Loucy (cell line): ENCODE results near the gene ZNF593.

Experiments used
- H2AFZ ChIP-seq: fragments of 200-600 bp; sonication (generic); 2 replicates; pipeline ENCODE4 v1.6.0; 2016; ENCODE audit warnings: antibody characterized with exemption, mild to moderate bottlenecking, low read length, moderate library complexity
- H3F3A ChIP-seq: fragments of 200-600 bp; 2 replicates; pipeline ENCODE4 v1.6.0; 2016; ENCODE audit warnings: antibody characterized with exemption, low read depth, mild to moderate bottlenecking
- H3K27me3 ChIP-seq: fragments of 200-600 bp; sonication (generic); 2 replicates; pipeline ENCODE4 v1.6.1; 2014; ENCODE audit warnings: low read length, mild to moderate bottlenecking; ENCODE audit not compliant: insufficient read depth, poor library complexity, severe bottlenecking
- H3K36me3 ChIP-seq: fragments of 200-600 bp; sonication (generic); 2 replicates; pipeline ENCODE4 v1.6.1; 2016; ENCODE audit warnings: low read length; ENCODE audit not compliant: insufficient read depth
- H3K4me1 ChIP-seq: fragments of 200-600 bp; sonication (generic); 2 replicates; pipeline ENCODE4 v1.5.1; 2014; ENCODE audit warnings: low read length, mild to moderate bottlenecking; ENCODE audit not compliant: insufficient read depth, poor library complexity, severe bottlenecking
- H3K4me2 ChIP-seq: fragments of 200-600 bp; sonication (generic); 2 replicates; pipeline ENCODE4 v1.6.0; 2014; ENCODE audit warnings: antibody characterized with exemption, low read length, low read depth, mild to moderate bottlenecking; ENCODE audit not compliant: poor library complexity, severe bottlenecking
- H3K4me3 ChIP-seq: fragments of 200-600 bp; sonication (generic); 2 replicates; pipeline ENCODE4 v1.5.1; 2014; ENCODE audit warnings: low read length, mild to moderate bottlenecking, mixed read lengths; ENCODE audit not compliant: poor library complexity, severe bottlenecking
- H3K79me2 ChIP-seq: fragments of 200-600 bp; sonication (generic); 2 replicates; pipeline ENCODE4 v1.6.1; 2014; ENCODE audit warnings: low read length; ENCODE audit not compliant: insufficient read depth
- H3K9ac ChIP-seq: fragments of 200-600 bp; sonication (generic); 2 replicates; pipeline ENCODE4 v1.6.0; 2014; ENCODE audit warnings: mild to moderate bottlenecking, low read depth, low read length, moderate library complexity; ENCODE audit not compliant: poor library complexity, severe bottlenecking
- H3K9me2 ChIP-seq: fragments of 200-600 bp; sonication (generic); replicated peaks from 2 replicates; pipeline ENCODE4 v1.6.1; 2016; ENCODE audit warnings: low read depth, low read length, mixed read lengths
- H3K9me3 ChIP-seq: fragments of 200-600 bp; sonication (generic); 2 replicates; pipeline ENCODE4 v1.6.1; 2014; ENCODE audit warnings: mild to moderate bottlenecking, antibody characterized with exemption, low read length, low read depth; ENCODE audit not compliant: insufficient read depth
- H4K20me1 ChIP-seq: fragments of 200-600 bp; sonication (generic); 2 replicates; pipeline ENCODE4 v1.6.0; 2014; ENCODE audit warnings: antibody characterized with exemption, low read length, mild to moderate bottlenecking; ENCODE audit not compliant: insufficient read depth, poor library complexity, severe bottlenecking
- CTCF ChIP-seq: fragments of 200-600 bp; sonication (generic); conservative IDR thresholded peaks from 2 replicates; pipeline ENCODE4 v1.5.1; 2014; ENCODE audit warnings: mild to moderate bottlenecking, antibody characterized with exemption, low read length
- EZH2phosphoT487 ChIP-seq: fragments of 200-600 bp; IDR thresholded peaks from 2 replicates; pipeline ENCODE4 v1.6.1; 2018; ENCODE audit warnings: antibody characterized with exemption, mild to moderate bottlenecking, moderate library complexity, borderline replicate concordance

Gene ZNF593

GRCh38 chr1:26169198-26169554 lies 532 bp upstream of the ZNF593 start:
- Histone ChIP-seq H3K4me3 (peak overlapping the region; percentile 93), H3K4me1 (peaks cover 14% of the 10 kb centered on the region), H2AFZ (no peak overlapping the region)

GRCh38 chr1:26170472-26170821 lies 739 bp downstream of the ZNF593 start:
- no peaks in the 10 kb centered on the region for H3K36me3 ChIP-seq
- H3F3A ChIP-seq, result 0 out of 2 replicates have a peak, but pooled peaks cover 3% of the 10 kb centered on the region
- H3K4me3 ChIP-seq, result peak overlapping the region; percentile 93
- no peak overlapping the region; the same call in 1 of the 2 replicates for H2AFZ ChIP-seq
- peaks cover 19% of the 10 kb centered on the region for H3K79me2 ChIP-seq
- H3K9ac ChIP-seq, result peak overlapping the region; percentile 90
- peaks cover 14% of the 10 kb centered on the region for H3K4me1 ChIP-seq
- H4K20me1 ChIP-seq, result no peaks in the 10 kb centered on the region
- no peaks in the 10 kb centered on the region for H3K9me3 ChIP-seq
- H3K4me2 ChIP-seq, result peak overlapping the region; percentile 88
- no peaks in the 10 kb centered on the region for H3K9me2 ChIP-seq
- no peaks in the 10 kb centered on the region for H3K27me3 ChIP-seq
- TF ChIP-seq CTCF, result no peak
- no peak for TF ChIP-seq EZH2phosphoT487

More at GRCh38 chr1:26169198-26169554, 532 bp upstream of the ZNF593 start:
- Histone ChIP-seq H3K4me2 (peak overlapping the region; percentile 88), H4K20me1 (no peaks in the 10 kb centered on the region), H3F3A (0 out of 2 replicates have a peak, but pooled peaks cover 3% of the 10 kb centered on the region), H3K27me3 (no peaks in the 10 kb centered on the region), H3K9me3 (no peaks in the 10 kb centered on the region), H3K36me3 (no peaks in the 10 kb centered on the region), H3K9ac (no peak overlapping the region), H3K9me2 (no peaks in the 10 kb centered on the region), H3K79me2 (peaks cover 19% of the 10 kb centered on the region)
- TF ChIP-seq CTCF (no peak), EZH2phosphoT487 (no peak)

GRCh38 chr1:26171084-26172072 lies 1.7 kb downstream of the ZNF593 start, which contains the start of gene ZNF593OS:
ZNF593OS (minus strand) TSS chr1:26171832; CDS start chr1:26171661, 171 bp downstream.
- Histone ChIP-seq H4K20me1 (no peaks in the 10 kb centered on the region), H3K9me2 (no peaks in the 10 kb centered on the region), H3K9ac (peak within 1 kb of the TSS; percentile 90), H3F3A (0 out of 2 replicates have a peak, but pooled peaks cover 3% of the 10 kb centered on the region), H3K79me2 (peaks cover 19% of the 10 kb centered on the region), H3K4me2 (peak within 1 kb of the TSS; percentile 88), H3K36me3 (no peaks in the 10 kb centered on the region), H3K27me3 (no peaks in the 10 kb centered on the region), H2AFZ (no peak within 1 kb of the TSS), H3K4me3 (peak within 1 kb of the TSS; percentile 93), H3K9me3 (no peaks in the 10 kb centered on the region), H3K4me1 (peaks cover 14% of the 10 kb centered on the region)
- TF ChIP-seq EZH2phosphoT487, result no peak
